Keratinocyte (primary cell): ENCODE results near the gene CA12. TPM values are rescaled to one million over a fixed set of nuclear protein-coding genes. Genes with fewer than 3 reads are reported as not detected.
A peak's percentile ranks its signal among the peaks of the same experiment; 100 is the strongest.

Experiments used
- DNase-seq: peaks from one replicate; pipeline ENCODE4 v3.0.0-alpha.2; 2011; ENCODE audit warnings: low read depth, missing footprints, low spot score
- FAIRE-seq: peaks from 2 replicates; lab custom pipeline; 2011; peaks lifted over from hg19 to GRCh38; lab: Jason Lieb, UNC
- H2AFZ ChIP-seq: 2 replicates; pipeline ENCODE4 v1.6.0; 2012; ENCODE audit warnings: low read length, control low read depth, inconsistent platforms; ENCODE audit not compliant: control insufficient read depth
- H3K27ac ChIP-seq: 2 replicates; pipeline ENCODE4 v1.5.1; 2011; ENCODE audit warnings: low read length; ENCODE audit not compliant: control insufficient read depth, insufficient read depth
- H3K27me3 ChIP-seq: 3 replicates; pipeline ENCODE4 v1.6.0; 2011; ENCODE audit warnings: low read length; ENCODE audit not compliant: control insufficient read depth, insufficient read depth; ENCODE audit errors: extremely low read depth
- H3K36me3 ChIP-seq, 2 experiments: 2 replicates in 1 of 2; 3 replicates in 1 of 2; pipeline ENCODE4 v1.5.1; 2011; ENCODE audit warnings: low read length in 2 of 2, mild to moderate bottlenecking in 1 of 2; ENCODE audit not compliant: control insufficient read depth in 2 of 2, insufficient read depth in 2 of 2; ENCODE audit errors: extremely low read depth in 1 of 2
- H3K4me1 ChIP-seq: 3 replicates; pipeline ENCODE4 v1.5.1; 2011; ENCODE audit warnings: low read length; ENCODE audit not compliant: control insufficient read depth, insufficient read depth; ENCODE audit errors: extremely low read depth
- H3K4me2 ChIP-seq: 3 replicates; pipeline ENCODE4 v1.6.0; 2011; ENCODE audit warnings: low read depth, low read length; ENCODE audit not compliant: control insufficient read depth, insufficient read depth; ENCODE audit errors: extremely low read depth
- H3K4me3 ChIP-seq, 3 experiments: fragments of 200-600 bp in 1 of 3; sonication (generic) in 1 of 3; 2 replicates in 2 of 3; 3 replicates in 1 of 3; pipeline ENCODE4 v1.5.1; 2011 to 2016; ENCODE audit warnings: low read length in 3 of 3, mild to moderate bottlenecking in 3 of 3, control low read depth in 2 of 3, inconsistent platforms in 1 of 3, low read depth in 1 of 3, mixed read lengths in 1 of 3, mixed run types in 1 of 3, moderate library complexity in 1 of 3; ENCODE audit not compliant: control insufficient read depth in 2 of 3, insufficient read depth in 2 of 3; ENCODE audit errors: extremely low read depth in 1 of 3
- H3K79me2 ChIP-seq: 2 replicates; pipeline ENCODE4 v1.6.0; 2012; ENCODE audit warnings: low read length; ENCODE audit not compliant: control insufficient read depth, insufficient read depth
- H3K9ac ChIP-seq: 3 replicates; pipeline ENCODE4 v1.6.0; 2011; ENCODE audit warnings: low read length; ENCODE audit not compliant: control insufficient read depth, insufficient read depth; ENCODE audit errors: extremely low read depth
- H3K9me1 ChIP-seq: 3 replicates; pipeline ENCODE4 v1.6.0; 2011; ENCODE audit warnings: low read length; ENCODE audit not compliant: control insufficient read depth, insufficient read depth; ENCODE audit errors: extremely low read depth
- H3K9me3 ChIP-seq: 2 replicates; pipeline ENCODE4 v1.5.1; 2012; ENCODE audit warnings: low read depth, low read length; ENCODE audit not compliant: control insufficient read depth
- H4K20me1 ChIP-seq: 3 replicates; pipeline ENCODE4 v1.6.0; 2011; ENCODE audit warnings: low read length; ENCODE audit not compliant: control insufficient read depth, insufficient read depth; ENCODE audit errors: extremely low read depth
- CTCF ChIP-seq, 3 experiments: IDR thresholded peaks in 1 of 3; conservative IDR thresholded peaks in 1 of 3; optimal IDR thresholded peaks in 1 of 3; 2 replicates in 2 of 3; 3 replicates in 1 of 3; pipeline versions ENCODE3 to v1.5.1; 2011; ENCODE audit warnings: low read length in 3 of 3, mild to moderate bottlenecking in 3 of 3, moderate library complexity in 2 of 3, control low read depth in 1 of 3, inconsistent platforms in 1 of 3; ENCODE audit not compliant: insufficient read depth in 2 of 3; ENCODE audit errors: extremely low read depth in 1 of 3
- EZH2 ChIP-seq: IDR thresholded peaks from one replicate; pipeline ENCODE4 v1.6.1; 2012; ENCODE audit warnings: inconsistent platforms, mild to moderate bottlenecking, low read length, moderate library complexity
- dilution Hi-C: fragments of 300-500 bp; cut with MboI; formaldehyde crosslinking; loops from one replicate; pipeline ENCODE4 v1.7.0; 2020; ENCODE audit warnings: low sequenced_read_pairs; ENCODE audit not compliant: extremely low pct_ligation_motif_present
- polyA plus RNA-seq, 5 experiments: library from polyadenylated mRNA; depleted of rRNA in 3 of 5; stranded (reverse) in 3 of 5; stranded (forward) in 1 of 5; unstranded in 1 of 5; fragments of >200 nt; gene quantifications; 1 replicate in 1 of 5; 2 replicates in 3 of 5; 3 replicates in 1 of 5; pipeline versions ENCODE4 v1.2.1 to v1.2.3, GENCODE V29; 2011 to 2012; ENCODE audit warnings: missing spikeins in 2 of 5, low read depth in 1 of 5, low replicate concordance in 1 of 5

The CA12 gene
- polyA plus RNA-seq, 1 donor (not counting 4 experiments of a cell fraction or from before 2014, with no cell fraction given), result 158 TPM

DNA sequence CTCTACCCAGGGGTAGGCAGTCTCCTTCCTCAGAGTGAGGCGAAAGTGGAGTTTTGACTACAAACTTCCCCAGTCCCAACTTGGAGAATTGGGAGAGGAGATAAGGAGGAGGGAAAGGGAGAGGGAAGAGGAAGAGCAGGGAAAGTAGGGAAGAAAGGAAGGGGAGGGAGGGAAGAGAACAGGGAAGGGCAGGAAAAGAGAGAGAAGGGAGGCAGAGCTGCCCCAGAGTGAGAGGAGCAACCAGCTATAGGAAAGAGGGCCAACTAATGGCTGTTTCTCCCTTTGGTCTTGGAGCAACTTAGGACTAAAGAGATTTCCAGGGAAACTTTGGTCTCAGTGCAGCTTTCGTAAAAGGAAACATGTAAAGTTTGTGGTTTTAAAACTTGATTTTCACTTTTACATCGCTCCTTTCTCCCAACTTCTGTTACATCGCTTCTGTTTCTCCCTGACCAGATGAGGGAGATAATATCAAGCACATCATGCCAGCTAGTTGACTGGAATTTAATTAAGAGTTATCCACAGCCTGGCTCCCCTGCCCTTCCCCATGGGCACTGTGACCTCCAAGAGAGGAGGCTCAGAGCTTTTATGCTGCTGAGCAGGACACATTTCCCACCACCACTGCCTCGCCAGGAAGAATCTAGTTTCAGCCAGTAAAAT, 1.4 kb downstream of the CA12 start:
- H4K20me1 ChIP-seq, result no peaks in the 10 kb centered on the region
- H3K27me3 ChIP-seq, result no peaks in the 10 kb centered on the region
- peaks cover 0 to 4% of the 10 kb centered on the region in 2 experiments for H3K36me3 ChIP-seq
- dilution Hi-C loops, result no loop called here
- no peak for TF ChIP-seq EZH2
- TF ChIP-seq CTCF (optimal IDR thresholded peaks at IDR 0.05 in 1 of 3, IDR thresholded peaks at IDR 0.05 in 1 of 3, conservative IDR thresholded peaks at IDR 0.05 in 1 of 3; ENCODE audit: extremely low read depth in 1 of 3, insufficient read depth in 2 of 3, low read length in 3 of 3), result peak in 1 of 3 experiments; percentile 1
- H3K4me2 ChIP-seq, result peak overlapping the region; percentile 99
- DNase-seq (no peak), FAIRE-seq (peak; percentile 43)
- no peaks in the 10 kb centered on the region for H3K9me1 ChIP-seq
- no peaks in the 10 kb centered on the region for H3K9me3 ChIP-seq
- H3K4me3 ChIP-seq, result peak overlapping the region; percentile 48 to 78 (median 76)
- H3K27ac ChIP-seq, result peak overlapping the region; percentile 90
- H3K79me2 ChIP-seq, result peaks cover 44% of the 10 kb centered on the region
- peak overlapping the region; percentile 63 for H2AFZ ChIP-seq
- peaks cover 51% of the 10 kb centered on the region for H3K4me1 ChIP-seq
- H3K9ac ChIP-seq, result peak overlapping the region; percentile 86

- Histone ChIP-seq H2AFZ (peak overlapping the region; percentile 8), H3K9ac (peak overlapping the region; percentile 86), H3K79me2 (peaks cover 44% of the 10 kb centered on the region), H3K27ac (peak overlapping the region; percentile 90), H3K9me3 (no peaks in the 10 kb centered on the region), H3K27me3 (no peaks in the 10 kb centered on the region), H3K9me1 (no peaks in the 10 kb centered on the region), H3K4me3 (peak overlapping the region; percentile 48 to 78 (median 76)), H3K36me3 (peaks cover 0 to 4% of the 10 kb centered on the region in 2 experiments), H3K4me2 (peak overlapping the region; percentile 99), H4K20me1 (no peaks in the 10 kb centered on the region), H3K4me1 (peaks cover 51% of the 10 kb centered on the region)
- DNase-seq, result no peak
- FAIRE-seq, result peak; percentile 81
- no peak for TF ChIP-seq CTCF (optimal IDR thresholded peaks at IDR 0.05 in 1 of 3, IDR thresholded peaks at IDR 0.05 in 1 of 3, conservative IDR thresholded peaks at IDR 0.05 in 1 of 3; ENCODE audit: extremely low read depth in 1 of 3, insufficient read depth in 2 of 3, low read length in 3 of 3)
- TF ChIP-seq EZH2, result no peak
- dilution Hi-C loops, result no loop called here
These were observed 2.0 kb downstream of the CA12 start for GRCh38 chr15:63379492-63380150.
